Esophagus squamous epithelium (tissue), 5 donors: ENCODE measurements around the gene APBB3. TPM values are rescaled to one million over a fixed set of nuclear protein-coding genes. Genes with fewer than 3 reads are reported as not detected.
A peak's percentile ranks its signal among the peaks of the same experiment; 100 is the strongest.

Experiments used
- DNase-seq: peaks from one replicate; lab custom pipeline; 2025; lab: John Stamatoyannopoulos, UW
- H3K27ac ChIP-seq, 4 donors: fragments of 200-600 bp; sonication (generic); one replicate each; pipeline ENCODE4 v1.5.1; 2016 to 2019; ENCODE audit warnings: mild to moderate bottlenecking in 1 of 4
- H3K27me3 ChIP-seq, 4 donors: fragments of 200-600 bp; sonication (generic); 1 replicate in 3 of 4; 2 replicates in 1 of 4; pipeline versions ENCODE4 v1.5.1 to v1.6.0; 2017 to 2021; ENCODE audit warnings: antibody characterized with exemption in 1 of 4
- H3K36me3 ChIP-seq, 3 donors: fragments of 200-600 bp; sonication (generic); one replicate each; pipeline ENCODE4 v1.5.1; 2016 to 2019
- H3K4me1 ChIP-seq, 3 donors: fragments of 200-600 bp; sonication (generic); one replicate each; pipeline ENCODE4 v1.5.1; 2017 to 2019
- H3K4me3 ChIP-seq, 4 donors: fragments of 200-600 bp; sonication (generic); 1 replicate in 3 of 4; 2 replicates in 1 of 4; pipeline ENCODE4 v1.5.1; 2016 to 2019; ENCODE audit warnings: mild to moderate bottlenecking in 2 of 4, moderate library complexity in 1 of 4
- H3K9me3 ChIP-seq, 3 donors: fragments of 200-600 bp; sonication (generic); one replicate each; pipeline ENCODE4 v1.5.1; 2016 to 2019
- POLR2A ChIP-seq, 4 donors: fragments of 450-650 bp; IDR thresholded peaks; one replicate each; pipeline ENCODE4 v1.6.1; 2017; ENCODE audit warnings: antibody characterized with exemption in 4 of 4, mild to moderate bottlenecking in 4 of 4, moderate library complexity in 3 of 4
- WGBS, 2 donors: methylation state at CpG; one replicate each; pipeline ENCODE4 v1.1.5; 2018; 5-methylcytosine and 5-hydroxymethylcytosine counted together
- intact Hi-C: fragments of 100-400 bp; cut with DNase I; formaldehyde crosslinking; loops from one replicate; pipeline ENCODE4 v1.15.0; 2022
- total RNA-seq, 4 donors: library from RNA; depleted of rRNA; stranded (reverse); fragments of >200 nt; gene quantifications; one replicate each; pipeline ENCODE4 v1.1.0, GENCODE V29; 2016
- TF ChIP-seq, protein P1 (sequence below), 6 experiments: fragments of 450-650 bp in 4 of 6; fragments of 200-600 bp in 2 of 6; sonication (generic) in 2 of 6; IDR thresholded peaks; one replicate each; pipeline ENCODE4 v1.5.1; 2016 to 2019; ENCODE audit warnings: antibody characterized with exemption in 6 of 6, mild to moderate bottlenecking in 4 of 6, moderate library complexity in 4 of 6
- donor health status: DM: yes; HTN: yes; CAD: no.

APBB3 gene
- total RNA-seq, 4 donors from 2014 or later = 3.4 to 10.5 (median 6.5) TPM

DNA sequence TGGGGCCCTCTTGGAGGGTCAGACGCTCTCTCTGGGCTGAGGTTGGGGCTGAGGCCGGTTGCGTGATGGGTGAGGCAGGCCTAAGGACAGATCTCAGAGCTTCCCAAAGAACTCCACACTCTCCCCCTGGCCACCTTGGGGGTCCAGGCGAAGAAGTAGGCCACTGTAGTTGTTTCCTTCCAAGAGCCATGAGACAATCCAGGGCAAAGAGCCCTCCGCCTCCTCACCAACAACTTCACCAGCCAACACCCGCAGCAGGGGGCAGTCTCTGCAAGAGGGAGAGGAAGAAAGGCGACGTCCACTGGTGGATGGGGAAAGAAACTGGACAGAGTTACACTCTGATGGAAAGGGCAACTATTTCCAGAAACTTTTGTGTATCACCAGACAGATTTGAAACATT is 10.9 kb upstream of the APBB3 start:
- peaks cover 0 to 5% (median 0%) of the 10 kb centered on the region in 3 donors for H3K36me3 ChIP-seq
- H3K9me3 ChIP-seq = no peaks in the 10 kb centered on the region
- no peak for TF ChIP-seq POLR2A (IDR thresholded peaks at IDR 0.05)
- TF ChIP-seq, protein P1, sequence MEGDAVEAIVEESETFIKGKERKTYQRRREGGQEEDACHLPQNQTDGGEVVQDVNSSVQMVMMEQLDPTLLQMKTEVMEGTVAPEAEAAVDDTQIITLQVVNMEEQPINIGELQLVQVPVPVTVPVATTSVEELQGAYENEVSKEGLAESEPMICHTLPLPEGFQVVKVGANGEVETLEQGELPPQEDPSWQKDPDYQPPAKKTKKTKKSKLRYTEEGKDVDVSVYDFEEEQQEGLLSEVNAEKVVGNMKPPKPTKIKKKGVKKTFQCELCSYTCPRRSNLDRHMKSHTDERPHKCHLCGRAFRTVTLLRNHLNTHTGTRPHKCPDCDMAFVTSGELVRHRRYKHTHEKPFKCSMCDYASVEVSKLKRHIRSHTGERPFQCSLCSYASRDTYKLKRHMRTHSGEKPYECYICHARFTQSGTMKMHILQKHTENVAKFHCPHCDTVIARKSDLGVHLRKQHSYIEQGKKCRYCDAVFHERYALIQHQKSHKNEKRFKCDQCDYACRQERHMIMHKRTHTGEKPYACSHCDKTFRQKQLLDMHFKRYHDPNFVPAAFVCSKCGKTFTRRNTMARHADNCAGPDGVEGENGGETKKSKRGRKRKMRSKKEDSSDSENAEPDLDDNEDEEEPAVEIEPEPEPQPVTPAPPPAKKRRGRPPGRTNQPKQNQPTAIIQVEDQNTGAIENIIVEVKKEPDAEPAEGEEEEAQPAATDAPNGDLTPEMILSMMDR (IDR thresholded peaks at IDR 0.05) = peak in 5 of 6 experiments; percentile 11 to 49 (median 30)
- H3K27ac ChIP-seq = no peak overlapping the region
- H3K4me1 ChIP-seq = peaks cover 0 to 18% (median 4%) of the 10 kb centered on the region in 3 donors
- DNase-seq = no peak
- no peak overlapping the region for H3K4me3 ChIP-seq
- 73 to 80% methylated on average over 4 to 7 of the region's 8 CpGs for WGBS, 2 donors
- H3K27me3 ChIP-seq = no peaks in the 10 kb centered on the region
- intact Hi-C loops = no loop called here

DNA sequence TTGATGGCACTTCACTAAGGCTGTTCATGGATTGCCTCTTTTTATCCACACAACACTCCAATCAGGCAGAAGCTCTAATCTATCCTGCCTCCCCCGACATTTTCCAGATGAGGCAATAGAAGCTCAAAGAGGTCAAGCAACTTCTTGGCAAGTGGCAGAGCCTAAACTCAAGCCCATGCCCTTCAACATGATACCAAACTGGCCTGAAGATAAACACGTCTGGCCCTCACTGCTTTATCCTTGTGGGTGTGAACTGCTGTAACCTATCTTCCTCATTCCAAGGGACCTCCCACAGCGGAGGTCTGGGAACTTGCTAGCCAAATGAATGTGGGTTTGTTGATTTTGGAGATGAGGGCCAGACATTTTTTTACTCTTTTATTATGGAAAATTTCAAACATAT is 9.8 kb upstream of the APBB3 start:
- H3K36me3 ChIP-seq = peaks cover 0 to 13% (median 0%) of the 10 kb centered on the region in 3 donors
- no peak for TF ChIP-seq POLR2A (IDR thresholded peaks at IDR 0.05)
- TF ChIP-seq, protein P1 (IDR thresholded peaks at IDR 0.05) = no peak
- DNase-seq = no peak
- no peaks in the 10 kb centered on the region for H3K9me3 ChIP-seq
- no peaks in the 10 kb centered on the region for H3K27me3 ChIP-seq
- 56 to 62% methylated on average over 3 of the region's 3 CpGs for WGBS, 2 donors
- H3K4me3 ChIP-seq = no peak overlapping the region
- H3K4me1 ChIP-seq = peaks cover 0 to 29% (median 4%) of the 10 kb centered on the region in 3 donors
- intact Hi-C loops = no loop called here
- H3K27ac ChIP-seq = no peak overlapping the region

DNA sequence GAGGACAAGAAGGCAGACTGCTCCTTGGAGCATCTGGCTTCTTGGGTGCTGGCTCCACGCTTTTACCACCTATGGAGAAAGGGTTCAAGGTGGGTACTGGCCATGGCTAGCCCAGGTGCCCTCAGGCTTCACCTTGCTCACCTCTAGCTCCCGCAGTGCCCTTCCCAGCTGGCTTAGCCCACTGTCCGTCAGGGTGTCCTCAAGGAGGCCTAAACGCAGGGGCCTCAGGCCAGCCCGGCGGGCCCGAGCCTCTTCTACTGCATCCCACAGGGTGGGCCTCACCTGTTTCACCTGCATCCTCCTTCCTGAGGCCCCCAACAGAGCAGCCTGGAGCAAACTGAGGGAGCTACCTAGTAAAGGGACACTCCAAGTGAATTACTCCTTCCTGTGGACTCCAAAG is 9.3 kb upstream of the APBB3 start:
- TF ChIP-seq POLR2A (IDR thresholded peaks at IDR 0.05) = no peak
- TF ChIP-seq, protein P1 (IDR thresholded peaks at IDR 0.05) = no peak
- Histone ChIP-seq H3K4me3 (no peak overlapping the region), H3K9me3 (no peaks in the 10 kb centered on the region), H3K4me1 (peaks cover 3 to 34% (median 6%) of the 10 kb centered on the region in 3 donors), H3K27ac (peak overlapping the region in 1 of 4 donors; percentile 20), H3K36me3 (peaks cover 0 to 18% (median 0%) of the 10 kb centered on the region in 3 donors), H3K27me3 (no peaks in the 10 kb centered on the region)
- DNase-seq = no peak
- WGBS, 2 donors = 94 to 96% methylated on average over 5 to 7 of the region's 7 CpGs
- intact Hi-C loops = no loop called here

DNA sequence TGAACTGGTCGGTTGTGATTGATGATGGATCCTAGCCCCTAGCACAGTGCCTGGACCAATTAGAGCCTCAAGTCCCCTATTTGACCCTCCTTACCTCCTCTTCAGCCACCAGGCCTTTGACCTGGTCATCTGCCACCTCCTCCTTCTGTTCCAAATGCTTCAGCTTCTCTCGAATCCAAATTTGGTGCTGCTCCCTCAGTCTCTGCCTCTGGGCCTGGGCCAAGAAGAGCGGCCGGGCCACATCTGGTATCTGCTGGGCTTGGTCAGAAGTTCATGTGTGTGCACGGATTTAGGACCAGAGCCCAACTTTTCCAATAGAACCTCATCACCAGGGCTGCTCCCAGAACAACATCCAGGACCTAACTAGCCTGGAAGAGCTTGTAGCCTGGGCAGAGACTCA is 6.7 kb upstream of the APBB3 start:
- TF ChIP-seq, protein P1 (IDR thresholded peaks at IDR 0.05) = no peak
- no peak for TF ChIP-seq POLR2A (IDR thresholded peaks at IDR 0.05)
- no peak overlapping the region for H3K4me3 ChIP-seq
- peaks cover 5 to 60% (median 30%) of the 10 kb centered on the region in 3 donors for H3K4me1 ChIP-seq
- peaks cover 8 to 44% (median 14%) of the 10 kb centered on the region in 3 donors for H3K36me3 ChIP-seq
- WGBS, 2 donors = 59 to 60% methylated on average over 2 of the region's 5 CpGs
- intact Hi-C loops = no loop called here
- H3K9me3 ChIP-seq = no peaks in the 10 kb centered on the region
- DNase-seq = no peak
- no peaks in the 10 kb centered on the region for H3K27me3 ChIP-seq
- peak overlapping the region in 3 of 4 donors; percentile 68 to 83 (median 70) for H3K27ac ChIP-seq

DNA sequence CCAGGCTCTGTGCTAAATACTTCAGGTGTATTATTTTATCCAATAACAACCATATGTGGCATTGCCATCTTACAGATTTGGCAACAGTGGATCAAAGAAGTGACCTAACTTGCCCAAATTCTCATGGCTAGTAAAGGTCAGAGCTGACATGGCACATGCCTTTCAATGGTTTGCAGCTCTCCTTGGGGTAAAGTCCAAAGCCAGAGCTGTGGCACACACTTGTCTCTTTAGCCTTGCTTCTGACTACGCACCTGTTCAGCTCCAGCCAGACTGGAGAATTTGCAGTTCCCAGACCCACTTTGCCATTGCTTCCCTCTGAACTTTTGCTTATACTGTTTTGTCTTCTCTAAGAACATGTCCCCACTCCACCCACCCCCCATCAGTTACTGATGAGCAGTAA is 6.1 kb upstream of the APBB3 start:
- no peak for TF ChIP-seq POLR2A (IDR thresholded peaks at IDR 0.05)
- TF ChIP-seq, protein P1 (IDR thresholded peaks at IDR 0.05) = no peak
- intact Hi-C loops = no loop called here
- DNase-seq = no peak
- Histone ChIP-seq H3K36me3 (peaks cover 8 to 46% (median 14%) of the 10 kb centered on the region in 3 donors), H3K27me3 (no peaks in the 10 kb centered on the region), H3K9me3 (no peaks in the 10 kb centered on the region), H3K4me1 (peaks cover 5 to 66% (median 36%) of the 10 kb centered on the region in 3 donors), H3K27ac (peak overlapping the region in 3 of 4 donors; percentile 68 to 83 (median 70)), H3K4me3 (no peak overlapping the region)
- WGBS, 2 donors = 90 to 100% methylated on average over 1 of the region's 1 CpG
